Thoracic aorta (tissue), 2 donors: ENCODE measurements around the gene PPP1R1A. TPM values are rescaled to one million over a fixed set of nuclear protein-coding genes. Genes with fewer than 3 reads are reported as not detected.

Source experiments
- ATAC-seq: fragments of 150-250 bp; one replicate; pipeline ENCODE4 v1.8.0; 2017; ENCODE audit warnings: low read depth; ENCODE audit not compliant: insufficient number of reproducible peaks, low FRiP score
- DNase-seq: peaks from one replicate; pipeline ENCODE4 v3.0.0-alpha.2; 2020; ENCODE audit warnings: low spot score
- H3K27ac ChIP-seq, 2 donors: fragments of 200-600 bp; sonication (generic); 1 replicate in 1 of 2; 2 replicates in 1 of 2; pipeline ENCODE4 v1.5.1; 2016; ENCODE audit warnings: mild to moderate bottlenecking in 2 of 2, moderate library complexity in 2 of 2
- H3K27me3 ChIP-seq: fragments of 200-600 bp; sonication (generic); replicated peaks from 2 replicates; pipeline ENCODE4 v1.6.0; 2016; ENCODE audit warnings: mild to moderate bottlenecking; ENCODE audit not compliant: insufficient read depth
- H3K36me3 ChIP-seq: fragments of 200-600 bp; sonication (generic); one replicate; pipeline ENCODE4 v1.5.1; 2016
- H3K4me1 ChIP-seq, 2 donors: fragments of 200-600 bp; sonication (generic); 1 replicate in 1 of 2; 2 replicates in 1 of 2; pipeline versions ENCODE4 v1.5.1 to v1.6.0; 2016; ENCODE audit warnings: low read depth in 2 of 2, mild to moderate bottlenecking in 1 of 2; ENCODE audit not compliant: control insufficient read depth in 1 of 2
- H3K4me3 ChIP-seq: fragments of 200-600 bp; sonication (generic); 2 replicates; pipeline ENCODE4 v1.5.1; 2016; ENCODE audit warnings: mild to moderate bottlenecking
- H3K9me3 ChIP-seq: fragments of 200-600 bp; sonication (generic); 2 replicates; pipeline ENCODE4 v1.5.1; 2016
- CTCF ChIP-seq: fragments of 200-600 bp; sonication (generic); IDR thresholded peaks from one replicate; pipeline ENCODE4 v1.5.1; 2019; ENCODE audit warnings: antibody characterized with exemption
- total RNA-seq, 2 donors: library from RNA; depleted of rRNA; stranded (reverse); fragments of >200 nt; gene quantifications; one replicate each; pipeline versions ENCODE4 v1.1.0 to v1.2.3, GENCODE V29; 2016

PPP1R1A gene
- total RNA-seq, 2 donors from 2014 or later: 3.3 to 10.3 TPM

GRCh38 chr12:54602661-54603060, 14.2 kb upstream of the PPP1R1A start:
- Histone ChIP-seq H3K27ac (no peak overlapping the region), H3K4me3 (no peak overlapping the region), H3K36me3 (no peaks in the 10 kb centered on the region), H3K27me3 (no peaks in the 10 kb centered on the region), H3K4me1 (no peaks in the 10 kb centered on the region), H3K9me3 (no peaks in the 10 kb centered on the region)
- no peak for DNase-seq
- TF ChIP-seq CTCF: no peak
- no peak for ATAC-seq

GRCh38 chr12:54601841-54602240, 13.4 kb upstream of the PPP1R1A start:
- Histone ChIP-seq H3K36me3 (no peaks in the 10 kb centered on the region), H3K4me3 (no peak overlapping the region), H3K27ac (no peak overlapping the region), H3K27me3 (no peaks in the 10 kb centered on the region), H3K9me3 (no peaks in the 10 kb centered on the region), H3K4me1 (no peaks in the 10 kb centered on the region)
- TF ChIP-seq CTCF: no peak
- DNase-seq (no peak), ATAC-seq (no peak)

GRCh38 chr12:54598970-54599369, 10.5 kb upstream of the PPP1R1A start:
- Histone ChIP-seq H3K4me3 (no peak overlapping the region), H3K27me3 (no peaks in the 10 kb centered on the region), H3K36me3 (no peaks in the 10 kb centered on the region), H3K4me1 (no peaks in the 10 kb centered on the region), H3K27ac (no peak overlapping the region), H3K9me3 (no peaks in the 10 kb centered on the region)
- TF ChIP-seq CTCF: no peak
- ATAC-seq (no peak), DNase-seq (no peak)

GRCh38 chr12:54596526-54596946, 8.1 kb upstream of the PPP1R1A start:
- H3K9me3 ChIP-seq: no peaks in the 10 kb centered on the region
- H3K36me3 ChIP-seq: no peaks in the 10 kb centered on the region
- peaks cover 0 to under 1% of the 10 kb centered on the region in 2 donors for H3K4me1 ChIP-seq
- no peak overlapping the region for H3K27ac ChIP-seq
- ATAC-seq: no peak
- TF ChIP-seq CTCF: peak; percentile 77
- peak; percentile 25 for DNase-seq
- no peak overlapping the region for H3K4me3 ChIP-seq
- H3K27me3 ChIP-seq: no peaks in the 10 kb centered on the region

GRCh38 chr12:54595471-54595870, 7.0 kb upstream of the PPP1R1A start:
- no peak for DNase-seq
- Histone ChIP-seq H3K4me3 (no peak overlapping the region), H3K36me3 (no peaks in the 10 kb centered on the region), H3K27ac (no peak overlapping the region), H3K4me1 (peaks cover 0 to 11% of the 10 kb centered on the region in 2 donors), H3K9me3 (no peaks in the 10 kb centered on the region), H3K27me3 (no peaks in the 10 kb centered on the region)
- no peak for TF ChIP-seq CTCF
- ATAC-seq: no peak
